Measurements from ENCODE around the gene ACSL4. TPM values are rescaled to one million over a fixed set of nuclear protein-coding genes. Genes with fewer than 3 reads are reported as not detected.

Gene ACSL4
- total and polyA plus RNA-seq, 9 of the 15 experiments (the other 6 are each of a cell fraction or from before 2014, with no cell fraction given): 9.8 to 35.1 (median 25.5) TPM

GRCh38 chrX:109601486-109601885 lies 131.6 kb downstream of the ACSL4 start (continued):
- TF ChIP-seq MGA (IDR thresholded peaks at IDR 0.05) (no peak), HINFP (tag; conservative IDR thresholded peaks at IDR 0.05; ENCODE audit: low read depth) (no peak), ZNF175 (CRISPR knock-in tag; IDR thresholded peaks at IDR 0.05; ENCODE audit: low read depth) (no peak), FOXJ2 (tag; IDR thresholded peaks at IDR 0.05) (no peak), STAT5B (CRISPR knock-in tag; IDR thresholded peaks at IDR 0.05) (no peak), TAF9B (IDR thresholded peaks at IDR 0.05; ENCODE audit: partially characterized antibody) (no peak)
